A204.1 (cell line): ENCODE data around the gene CHTOP.
"Not testable (repeated sequence)": the region's sequence is repeated elsewhere in the genome, so short reads cannot be mapped to it uniquely, and the experiment has no call there.

Source experiments
- FAIRE-seq: peaks from 2 replicates; lab custom pipeline; 2012; peaks lifted over from hg19 to GRCh38; lab: Jason Lieb, UNC

The CHTOP gene, protein sequence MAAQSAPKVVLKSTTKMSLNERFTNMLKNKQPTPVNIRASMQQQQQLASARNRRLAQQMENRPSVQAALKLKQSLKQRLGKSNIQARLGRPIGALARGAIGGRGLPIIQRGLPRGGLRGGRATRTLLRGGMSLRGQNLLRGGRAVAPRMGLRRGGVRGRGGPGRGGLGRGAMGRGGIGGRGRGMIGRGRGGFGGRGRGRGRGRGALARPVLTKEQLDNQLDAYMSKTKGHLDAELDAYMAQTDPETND

DNA sequence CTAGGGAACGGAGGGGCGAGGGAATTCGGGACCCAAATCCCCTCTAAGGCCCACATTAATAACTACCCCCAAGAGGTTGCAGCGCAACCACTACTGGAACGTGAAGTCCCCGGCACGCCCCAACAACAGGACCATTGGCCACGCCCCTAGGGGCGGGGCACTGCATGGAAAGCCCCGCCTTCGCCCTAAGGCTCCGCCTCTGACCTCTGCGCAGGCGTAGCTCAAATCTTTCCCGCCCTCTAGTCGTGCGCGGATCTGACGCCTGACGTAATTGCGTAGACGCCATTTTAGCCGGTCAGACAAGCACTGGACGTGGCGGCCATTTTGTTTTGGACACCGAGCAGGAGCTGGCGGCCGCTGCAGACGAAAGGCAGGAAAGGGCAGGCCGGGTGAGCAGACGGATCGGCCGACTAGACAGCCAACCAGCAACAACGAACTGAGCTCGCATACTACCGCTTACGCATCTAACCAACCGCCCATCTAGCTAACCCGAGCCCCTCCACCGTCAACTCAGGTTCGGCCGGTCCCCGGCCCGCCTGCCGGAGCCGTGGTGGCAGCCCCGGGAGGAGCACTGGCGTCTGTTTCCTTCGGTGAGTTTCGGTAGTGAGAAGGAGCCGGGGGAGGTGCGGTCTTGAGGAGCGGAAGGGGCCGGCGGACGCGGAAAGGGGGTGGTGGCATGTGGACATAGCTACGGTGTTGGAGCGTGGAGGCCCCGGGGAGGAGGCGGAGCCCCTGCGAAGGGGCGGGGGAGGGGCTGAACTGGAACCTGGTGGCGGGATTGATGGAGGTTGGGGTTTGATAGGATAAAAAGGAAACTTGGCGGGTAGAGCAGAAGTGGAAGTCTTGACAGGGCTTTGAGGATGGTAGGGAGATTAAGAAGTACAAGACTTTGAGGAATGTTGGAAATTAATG, at the start of gene CHTOP:
TSS of gene CHTOP (plus strand) at position 313 of the 912 bp plus-strand sequence. CDS start 2,523 bp downstream, outside the sequence.
- peak; percentile 90 for FAIRE-seq

DNA sequence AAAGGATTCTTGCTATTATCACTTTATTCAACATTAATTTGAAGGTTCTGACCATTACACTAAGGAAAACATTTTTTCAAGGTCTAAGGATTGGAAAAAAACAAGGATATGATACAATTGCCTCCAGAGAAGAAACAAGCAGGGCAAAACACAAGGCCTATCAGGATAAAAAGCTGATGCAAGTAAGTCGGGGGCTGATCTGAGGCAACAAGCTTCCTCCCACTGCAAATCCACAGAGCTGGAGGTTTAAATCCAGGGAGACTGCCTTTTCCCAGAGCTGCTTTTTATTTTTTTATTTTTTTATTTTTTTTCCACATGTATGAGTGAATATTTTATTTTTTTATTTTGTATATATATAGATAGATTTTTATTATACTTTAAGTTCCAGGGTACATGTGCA, 48.9 kb upstream of the CHTOP start:
- FAIRE-seq: no peak

DNA sequence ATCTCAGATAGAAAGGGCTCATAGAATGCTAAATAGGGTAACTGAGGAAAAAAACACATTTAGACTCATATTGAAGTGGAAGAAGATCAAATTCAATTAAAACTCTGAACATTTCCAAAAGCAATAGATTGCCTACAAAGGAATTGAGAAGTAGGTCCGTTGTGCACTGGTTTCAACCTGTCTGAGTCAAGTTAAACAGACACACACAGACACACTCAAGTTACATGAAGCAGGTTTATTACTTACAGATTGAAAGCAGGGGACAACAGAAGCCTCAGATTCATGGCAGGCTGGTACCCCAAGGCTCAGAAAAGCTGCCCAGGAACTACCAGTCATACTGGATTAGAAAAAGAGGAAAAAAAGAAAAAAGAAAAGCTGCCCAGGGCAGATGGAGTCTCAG, 47.5 kb upstream of the CHTOP start:
- FAIRE-seq: no peak

DNA sequence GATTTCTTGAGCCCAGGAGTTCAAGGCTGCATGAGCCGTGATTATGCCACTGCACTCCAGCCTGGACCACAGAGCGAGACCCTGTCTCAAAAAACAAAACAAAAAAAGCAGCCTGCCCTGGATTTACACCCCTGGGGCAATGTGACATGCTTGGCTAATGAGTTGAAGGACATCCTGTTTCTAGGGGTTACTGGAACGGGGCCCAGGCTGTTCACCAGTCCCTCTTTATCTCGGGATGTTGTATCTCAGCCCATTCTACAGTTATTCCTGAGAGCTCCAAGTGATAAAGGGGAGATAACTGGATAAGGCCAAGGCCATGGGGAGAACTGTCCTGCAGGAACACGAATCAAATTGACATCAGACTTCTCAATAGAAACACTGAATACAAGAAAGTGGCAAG, 46.6 kb upstream of the CHTOP start:
- no peak for FAIRE-seq

DNA sequence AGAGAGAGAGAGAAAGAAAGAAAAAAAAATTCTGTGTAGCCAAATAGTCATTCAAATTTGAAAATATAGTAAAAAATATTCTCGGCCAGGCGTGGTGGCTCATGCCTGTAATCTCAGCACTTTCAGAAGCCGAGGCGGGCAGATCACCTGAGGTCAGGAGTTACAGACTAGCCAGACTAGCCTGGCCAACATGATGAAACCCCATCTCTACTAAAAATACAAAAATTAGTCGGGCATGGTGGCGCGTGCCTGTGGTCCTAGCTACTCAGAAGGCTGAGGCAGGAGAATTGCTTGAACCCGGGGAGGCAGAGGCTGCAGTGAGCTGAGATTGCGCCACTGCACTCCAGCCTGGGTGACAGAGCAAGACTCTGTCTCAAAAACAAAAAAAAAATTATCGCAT, 45.8 kb upstream of the CHTOP start:
- not testable (repeated sequence) for FAIRE-seq

DNA sequence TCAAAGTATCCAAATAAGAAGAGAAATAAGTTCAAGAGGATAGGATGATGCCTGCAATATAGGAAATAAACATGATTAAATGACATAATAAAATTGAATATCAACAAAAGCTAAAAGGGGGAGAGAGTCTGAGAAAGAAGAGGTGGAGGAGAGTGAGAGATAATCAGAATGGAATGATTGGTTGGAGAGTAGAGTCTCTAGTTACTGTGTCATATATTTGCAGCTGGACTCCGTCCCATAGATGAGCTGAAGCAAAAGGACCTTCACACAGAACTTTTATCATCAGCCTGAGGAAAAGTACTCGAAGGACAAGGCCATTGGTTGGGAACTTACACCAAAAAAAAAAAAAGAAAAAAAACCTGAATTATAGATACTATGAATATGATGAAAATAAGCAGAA, 45.4 kb upstream of the CHTOP start:
- no peak for FAIRE-seq

DNA sequence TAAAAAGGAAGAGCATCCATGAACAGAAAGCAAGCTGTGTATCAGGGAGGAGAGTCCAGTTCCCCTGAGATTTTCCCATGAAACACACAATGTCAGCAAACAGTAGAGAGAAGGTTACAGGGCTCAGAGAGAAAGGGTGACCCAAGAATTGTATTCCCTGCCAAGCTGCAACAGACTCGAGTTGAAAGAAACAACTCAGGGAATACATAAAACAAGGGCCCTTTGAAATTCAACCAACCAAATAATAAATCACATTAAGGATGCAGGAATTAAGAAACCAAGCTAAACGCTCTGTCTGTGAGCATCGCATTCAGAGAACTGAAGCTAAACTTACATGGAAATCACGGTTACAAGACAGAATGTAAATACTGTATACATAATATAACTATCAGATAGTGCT, 41.1 kb upstream of the CHTOP start:
- FAIRE-seq: no peak

DNA sequence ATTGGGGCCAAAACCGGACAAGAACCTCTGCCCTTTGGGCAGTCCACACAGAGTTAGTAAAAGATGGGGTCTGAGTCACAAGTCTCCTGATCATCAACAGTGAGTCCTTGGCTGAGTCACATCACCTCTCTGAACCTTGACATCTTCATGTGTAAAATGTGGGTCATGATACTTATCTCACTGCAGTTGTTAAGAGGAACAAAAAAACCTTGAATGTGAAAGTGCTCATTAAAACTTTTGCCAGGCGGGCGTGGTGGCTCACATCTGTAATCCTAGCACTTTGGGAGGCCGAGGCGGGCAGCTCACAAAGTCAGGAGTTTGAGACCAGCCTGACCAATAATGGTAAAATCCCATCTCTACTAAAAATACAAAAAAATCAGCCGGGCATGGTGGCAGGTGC, 36.7 kb upstream of the CHTOP start:
- FAIRE-seq: no peak

DNA sequence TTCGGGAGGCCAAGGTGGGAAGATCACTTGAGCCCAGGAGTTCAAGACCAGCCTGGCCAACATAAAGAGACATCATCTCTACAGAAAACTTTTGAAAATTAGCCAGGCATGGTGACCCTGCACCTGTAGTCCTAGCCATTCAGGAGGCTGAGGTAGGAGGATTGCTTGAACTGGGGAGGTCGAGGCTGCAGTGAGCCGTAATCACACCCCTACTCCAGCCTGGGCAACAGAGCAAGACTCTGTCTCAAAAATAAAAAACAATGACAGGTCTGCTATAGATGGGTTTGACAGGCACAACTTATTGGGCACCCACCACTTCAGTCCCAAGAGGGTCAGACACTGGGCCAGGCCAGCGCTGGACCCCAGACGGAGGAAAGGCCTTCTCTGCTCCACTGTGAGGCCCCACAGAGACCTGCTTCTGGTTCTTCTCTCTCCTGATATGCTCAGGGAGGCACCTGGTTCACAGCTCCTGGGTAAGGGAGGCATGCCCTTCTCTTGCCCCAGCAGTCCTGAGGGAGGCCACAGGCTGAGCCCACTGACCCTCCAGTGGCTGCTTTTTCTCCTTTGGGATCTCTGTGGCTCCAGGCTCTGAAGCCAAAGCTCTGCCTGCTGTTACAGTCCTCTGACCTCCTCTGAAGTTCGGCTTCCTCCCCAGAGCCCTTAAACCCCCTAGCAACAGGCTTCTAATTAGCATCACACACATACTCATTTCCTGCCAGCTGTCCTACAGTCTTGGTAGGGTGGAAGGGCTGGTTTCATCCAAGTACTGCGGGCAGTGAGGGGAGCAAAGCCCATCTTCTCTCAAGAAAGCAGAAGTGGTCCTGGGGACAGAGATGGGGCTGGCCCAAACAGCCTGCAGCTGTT, 35.3 kb upstream of the CHTOP start:
- no peak for FAIRE-seq

DNA sequence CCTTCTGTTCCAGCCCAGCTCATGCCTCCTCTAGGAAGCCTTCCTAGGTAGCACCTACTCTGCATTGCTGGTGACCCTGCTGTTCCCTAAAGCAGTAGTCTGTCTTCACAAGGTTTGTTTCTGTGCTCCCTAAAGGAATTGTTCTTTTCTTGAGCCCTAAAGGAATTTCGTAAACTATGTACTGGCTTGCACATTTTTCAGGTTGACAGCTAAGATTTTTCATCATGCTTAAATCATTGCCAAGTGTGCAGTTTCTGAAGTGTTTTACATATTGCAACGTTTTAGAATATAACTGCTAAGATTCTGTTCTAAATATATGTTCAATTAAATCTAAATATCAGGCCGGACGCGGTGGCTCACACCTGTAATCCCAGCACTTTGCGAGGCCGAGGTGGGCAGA, 34.0 kb upstream of the CHTOP start:
- FAIRE-seq: no peak

DNA sequence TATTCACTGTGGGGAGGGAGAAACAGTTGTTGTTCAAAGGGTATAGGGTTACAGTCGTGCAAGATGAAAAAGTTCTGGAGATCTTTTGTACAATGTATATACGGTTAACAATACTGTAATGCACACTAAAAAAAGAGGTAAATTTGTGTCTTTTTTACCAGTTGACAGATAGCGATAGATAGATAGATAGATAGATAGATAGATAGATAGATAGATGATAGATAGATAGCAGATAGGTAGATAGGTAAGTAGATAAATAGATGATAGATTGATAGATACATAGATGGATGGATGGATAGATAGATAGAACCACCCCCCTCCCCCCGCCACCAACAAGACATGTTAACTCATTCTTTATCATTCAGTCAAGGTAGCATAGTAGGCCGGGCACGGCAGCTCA, 31.1 kb upstream of the CHTOP start:
- no peak for FAIRE-seq

DNA sequence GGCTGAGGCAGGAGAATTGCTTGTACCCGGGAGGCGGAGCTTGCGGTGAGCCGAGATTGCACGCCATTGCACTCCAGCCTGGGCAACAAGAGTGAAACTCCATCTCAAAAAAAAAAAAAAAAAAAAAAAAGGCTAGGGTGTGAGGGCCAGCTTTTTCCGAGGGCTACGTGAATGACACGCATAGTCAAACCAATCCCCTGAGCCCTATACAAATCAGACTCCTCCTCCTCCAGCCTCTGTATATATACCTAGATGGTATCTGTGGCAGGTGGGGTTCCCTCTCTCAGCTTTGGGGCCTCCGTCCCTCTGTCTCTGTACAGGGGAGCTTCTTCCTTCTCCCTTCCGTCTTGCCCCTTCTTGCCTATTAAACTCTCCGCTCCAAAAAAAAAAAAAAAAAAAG, 27.7 kb upstream of the CHTOP start:
- FAIRE-seq: no peak

DNA sequence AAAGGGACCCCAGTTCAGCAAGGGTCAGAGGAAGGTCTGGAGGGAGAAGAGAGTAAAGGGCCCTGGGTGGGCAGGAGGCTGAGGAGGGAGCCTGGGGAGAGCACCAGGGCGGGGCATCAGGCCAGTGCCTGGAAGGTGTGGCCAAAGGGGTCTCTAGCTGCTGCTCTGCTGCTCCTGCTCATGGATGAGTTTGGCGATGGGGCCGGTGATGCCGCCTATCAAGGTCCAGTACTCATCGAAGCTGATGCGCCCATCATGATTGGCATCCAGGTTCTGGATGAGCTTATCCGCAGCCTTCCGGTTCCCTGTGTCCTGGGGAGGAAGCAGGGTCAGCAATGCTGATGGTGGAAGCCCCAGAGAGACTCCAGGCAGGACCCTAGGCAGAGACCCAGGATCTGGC, 26.5 kb upstream of the CHTOP start:
- FAIRE-seq: no peak

DNA sequence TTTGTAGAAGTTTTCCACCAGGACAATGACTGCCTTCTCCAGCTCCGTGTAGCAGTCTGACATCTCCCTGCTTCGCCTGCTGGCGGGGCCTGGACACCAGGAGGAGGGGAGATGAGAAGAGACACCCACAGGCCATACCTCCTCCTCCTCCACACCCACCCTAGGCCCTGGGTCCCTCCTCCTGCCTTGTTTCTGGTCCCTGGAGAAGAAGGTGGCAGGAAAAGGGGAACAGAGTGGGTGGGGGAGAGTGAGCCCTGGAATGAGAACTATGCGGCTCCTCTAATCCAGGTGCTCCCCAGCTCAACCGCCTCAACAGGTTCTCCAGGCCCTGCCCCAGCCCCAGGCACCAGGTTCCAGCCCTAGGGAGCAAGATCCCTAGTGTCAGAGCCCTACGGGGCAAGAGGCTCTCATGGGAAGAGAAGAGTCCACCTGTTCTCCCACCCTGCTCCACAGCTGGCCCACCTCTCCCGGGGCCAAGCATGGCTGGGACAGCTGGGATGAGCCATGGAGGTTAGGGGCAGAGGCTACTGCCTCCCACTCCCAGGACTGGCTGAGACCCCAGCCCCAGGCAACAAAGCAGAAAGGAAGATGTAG, 25.7 kb upstream of the CHTOP start:
- no peak for FAIRE-seq

DNA sequence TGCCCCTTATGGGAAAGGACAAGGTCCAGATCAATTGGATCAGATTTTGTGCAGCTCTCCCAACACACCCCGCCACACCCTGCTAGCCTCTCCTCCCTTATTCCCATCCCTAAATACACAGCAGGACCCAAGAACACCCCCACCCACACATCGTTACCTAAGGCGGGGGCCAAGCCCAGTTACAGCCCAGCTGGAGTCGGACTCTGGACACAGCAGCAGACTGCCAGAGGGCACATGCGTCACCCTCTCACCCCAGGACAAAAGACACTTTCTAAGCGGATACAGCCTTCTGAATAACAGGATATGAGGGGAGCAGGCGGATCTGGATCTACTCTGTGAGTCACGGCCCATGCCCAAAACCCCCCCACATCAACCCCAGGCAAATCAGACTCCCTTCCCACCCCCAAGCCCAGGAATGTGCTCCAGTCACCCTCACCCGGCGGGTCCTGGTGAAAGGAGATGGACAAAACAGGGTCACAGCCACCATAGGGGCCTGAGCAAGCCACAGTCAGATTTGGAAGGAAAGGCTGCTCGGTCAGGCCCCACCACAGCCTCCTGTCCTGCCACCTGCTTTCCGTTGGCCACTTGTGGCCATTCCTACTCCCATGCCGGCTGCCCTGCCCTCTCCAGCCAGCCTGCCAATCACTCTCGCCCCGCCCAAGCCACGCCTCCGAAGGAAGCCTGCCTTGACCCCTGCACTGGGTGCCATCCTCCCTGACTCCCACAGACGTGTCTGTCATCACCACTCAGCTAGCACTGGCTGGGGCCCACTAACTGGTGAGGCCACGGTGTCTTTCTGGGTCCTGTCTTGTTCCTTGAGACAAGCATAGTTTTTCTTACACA, 24.9 kb upstream of the CHTOP start:
- FAIRE-seq: no peak

DNA sequence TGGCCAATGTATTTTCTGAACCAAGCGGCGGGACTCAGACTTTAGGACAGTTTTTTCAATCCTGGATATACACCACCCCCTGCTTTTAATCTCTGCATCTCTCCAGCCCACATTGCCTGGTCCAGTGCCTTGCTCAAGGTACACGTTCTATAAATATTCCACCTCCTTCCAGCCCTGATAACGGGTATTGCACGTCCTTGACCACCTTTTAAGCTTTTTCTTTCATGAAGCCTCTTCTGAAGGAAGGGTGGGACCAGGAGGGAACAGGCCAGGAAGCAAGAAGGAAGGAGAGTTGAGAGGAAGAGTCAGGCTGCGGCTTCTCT, 24.3 kb upstream of the CHTOP start:
- no peak for FAIRE-seq

DNA sequence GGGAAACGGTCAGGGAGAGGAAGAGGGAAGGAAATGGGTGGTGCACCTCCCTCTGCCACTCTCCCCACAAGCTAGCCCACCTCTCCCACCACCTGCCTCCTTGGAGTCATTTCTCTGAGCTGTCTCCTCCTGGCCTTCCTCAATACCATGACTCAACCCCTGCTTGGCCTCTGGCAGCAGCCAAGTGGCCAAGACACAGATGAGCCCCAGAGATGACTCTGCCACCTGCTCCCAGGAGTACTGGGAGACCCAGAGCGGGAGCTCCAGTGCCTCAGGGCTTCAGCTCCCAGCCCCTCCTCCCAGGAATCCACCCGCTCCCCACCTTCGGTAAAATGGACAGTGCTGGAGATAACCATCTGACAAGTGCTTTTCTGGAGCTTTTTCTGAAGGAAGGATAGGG, 23.5 kb upstream of the CHTOP start:
- FAIRE-seq: no peak

DNA sequence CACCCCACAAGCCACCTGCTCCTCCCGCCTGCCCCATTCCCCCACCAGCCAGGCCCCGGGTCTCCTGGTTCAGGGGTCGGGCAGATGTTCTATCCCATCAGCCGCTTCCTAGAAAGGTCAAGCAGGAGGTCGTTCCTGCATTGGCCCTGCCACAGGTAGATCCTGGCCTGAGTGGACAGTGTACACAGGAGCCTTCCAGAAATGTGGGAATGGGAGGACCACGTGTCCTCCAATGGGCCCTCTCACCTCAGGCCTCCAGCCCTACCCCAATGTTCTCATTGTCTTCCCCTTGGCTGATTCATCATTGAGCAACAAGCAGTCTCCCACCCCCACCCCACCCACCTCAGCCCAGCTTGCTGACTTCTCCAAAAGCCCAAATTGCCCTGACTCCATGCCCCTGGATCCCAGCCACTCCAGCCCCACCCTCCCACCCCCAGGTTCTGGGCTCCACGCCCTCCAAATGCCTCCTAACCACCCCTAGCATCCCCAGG, 23.0 kb upstream of the CHTOP start:
- no peak for FAIRE-seq

DNA sequence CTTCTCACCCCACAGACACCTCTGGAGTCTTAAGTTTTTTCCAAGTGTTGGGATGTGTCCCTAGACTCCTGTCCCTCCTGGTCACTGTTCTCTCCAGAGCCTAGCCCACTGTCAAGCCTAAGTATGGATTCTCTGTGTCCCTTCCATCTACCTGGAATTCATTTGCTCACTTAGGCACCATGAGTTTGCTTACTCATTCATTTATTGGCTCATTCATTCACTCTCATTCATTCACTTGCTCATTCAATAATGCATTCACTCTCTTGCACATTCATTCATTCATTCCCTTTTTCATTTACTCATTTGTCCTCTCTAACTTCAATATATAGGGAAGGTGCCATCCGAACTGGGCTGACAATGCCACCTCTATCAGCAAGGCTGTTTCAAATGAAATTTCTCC, 22.5 kb upstream of the CHTOP start:
- FAIRE-seq: no peak

DNA sequence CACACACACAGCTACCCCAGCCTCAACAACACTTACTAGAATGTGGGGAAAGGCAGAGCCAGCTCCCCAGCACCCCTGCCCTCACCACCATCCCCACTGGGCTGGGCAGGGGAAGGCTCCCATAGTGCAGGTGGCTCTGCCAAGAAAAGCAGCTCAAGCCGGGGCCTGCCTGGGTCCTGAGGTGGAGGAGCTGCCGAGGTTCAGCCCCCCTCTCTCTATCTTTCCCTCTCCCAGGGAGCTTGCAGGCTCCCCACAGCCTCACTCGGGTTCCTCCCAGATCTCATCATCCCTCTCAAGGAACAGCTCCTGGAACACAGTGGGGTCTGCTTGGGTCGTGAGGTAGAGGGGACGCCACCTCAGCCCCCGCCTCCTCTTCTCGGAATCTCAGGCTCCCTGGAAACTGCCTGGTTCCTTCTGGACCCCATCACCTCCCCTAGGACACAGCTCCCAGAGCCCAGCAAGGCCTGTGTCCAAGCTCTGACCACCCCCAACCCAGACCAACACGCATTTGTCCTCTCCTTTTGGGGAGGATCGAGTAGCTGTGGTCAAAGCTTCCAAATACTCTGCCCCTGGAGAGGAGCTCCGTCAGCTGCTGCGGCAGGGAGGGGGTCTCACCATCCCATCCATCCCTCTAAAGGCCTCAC, 21.6 kb upstream of the CHTOP start:
- no peak for FAIRE-seq

DNA sequence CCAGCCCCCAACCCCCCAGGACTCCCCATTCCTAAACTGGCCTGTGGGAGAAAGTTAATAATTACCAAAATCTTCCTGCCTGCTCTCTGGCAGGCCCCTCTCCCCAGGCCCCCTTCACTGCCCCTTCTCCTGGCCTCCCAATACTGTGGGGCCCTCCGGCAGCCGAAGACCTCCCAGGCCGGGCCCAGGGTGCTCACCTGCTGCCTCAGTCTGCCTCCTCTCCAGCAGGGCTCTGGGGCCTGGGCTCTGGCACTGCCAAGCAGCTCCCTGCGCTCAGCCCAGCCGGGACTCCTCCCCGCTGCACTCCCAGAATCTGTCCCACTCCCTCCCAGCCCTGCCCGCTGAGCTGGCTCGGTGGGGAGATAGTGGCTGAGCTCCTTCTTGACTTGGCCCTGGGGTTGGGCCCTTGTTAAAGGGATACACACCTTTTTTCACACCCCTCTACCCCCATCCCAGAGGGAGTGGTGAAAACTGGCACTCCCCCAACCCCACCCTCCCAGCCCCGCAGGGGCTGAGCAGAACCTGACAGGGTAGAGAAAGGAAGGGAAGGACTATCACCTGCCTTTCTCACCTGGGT, 21.0 kb upstream of the CHTOP start, which contains the start of gene S100A16:
TSS of gene S100A16 (minus strand) at position 383 of the 577 bp plus-strand sequence. CDS start 4,986 bp downstream, outside the sequence.
- no peak for FAIRE-seq
